ENCODE measurements around the gene CDK5R1.

The CDK5R1 gene

DNA sequence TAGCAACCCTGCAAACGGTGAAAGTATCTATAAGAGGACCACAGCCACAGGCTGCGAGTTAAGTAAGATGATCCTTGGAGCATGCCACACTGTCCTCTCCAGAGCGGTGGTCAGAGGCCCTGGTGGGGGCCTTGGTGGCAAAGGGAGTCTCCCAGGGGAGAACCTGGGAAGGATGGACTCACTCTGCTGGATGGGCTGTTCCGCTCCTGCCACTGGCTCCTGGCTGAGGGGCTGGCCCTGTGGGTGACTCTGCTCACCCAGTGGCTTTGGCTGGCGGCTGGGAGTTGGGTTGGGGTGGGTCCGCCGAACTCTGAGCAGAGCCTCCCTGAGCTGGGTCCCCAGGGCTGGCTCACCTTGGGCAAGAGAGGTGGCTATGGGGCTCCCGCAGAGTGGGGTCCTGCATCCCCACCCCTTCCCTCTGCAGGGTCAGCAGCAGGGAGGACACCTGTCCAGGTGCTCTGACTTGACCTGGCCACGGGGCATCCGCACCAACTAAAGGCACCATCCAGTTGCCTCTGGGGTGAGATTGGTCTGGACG is 7.3 kb downstream of the CDK5R1 start:
- DNase-seq: no peak

DNA sequence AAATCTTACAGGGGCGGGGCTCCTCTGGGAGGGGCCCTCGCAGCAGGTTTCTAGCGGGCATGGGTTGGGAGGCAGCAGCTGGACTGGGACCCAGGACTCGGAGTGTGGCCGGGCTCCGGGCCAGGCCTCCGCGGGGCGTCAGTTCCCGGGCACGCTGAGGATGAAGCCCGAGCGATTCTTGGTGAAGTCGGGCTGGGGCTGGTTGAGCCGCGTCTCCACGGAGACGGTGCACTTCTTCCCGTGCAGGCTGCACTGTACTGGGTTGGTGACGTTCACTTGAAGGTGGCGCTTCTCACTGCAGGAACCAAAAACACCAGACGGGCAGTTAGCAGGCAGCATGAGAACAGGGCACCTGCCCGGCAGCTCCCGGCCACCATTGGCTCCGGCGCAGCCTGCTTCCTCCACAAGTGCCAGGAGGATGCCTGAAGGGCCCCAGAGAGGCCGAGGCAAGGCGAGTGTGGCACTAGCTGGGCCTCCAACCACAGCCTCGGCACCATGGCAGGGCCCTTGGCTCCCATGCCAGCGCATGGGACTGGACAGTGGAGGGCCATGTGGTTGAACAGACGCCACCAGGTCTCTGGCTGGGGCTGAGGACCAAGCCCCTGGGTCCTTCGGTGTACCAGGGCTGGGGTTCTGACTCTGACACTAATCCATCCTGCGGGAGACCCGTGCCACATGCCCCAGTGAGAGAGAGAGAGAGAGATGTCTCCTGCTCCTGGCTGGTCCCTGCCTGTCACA is 8.0 kb downstream of the CDK5R1 start:
- DNase-seq: no peak

DNA sequence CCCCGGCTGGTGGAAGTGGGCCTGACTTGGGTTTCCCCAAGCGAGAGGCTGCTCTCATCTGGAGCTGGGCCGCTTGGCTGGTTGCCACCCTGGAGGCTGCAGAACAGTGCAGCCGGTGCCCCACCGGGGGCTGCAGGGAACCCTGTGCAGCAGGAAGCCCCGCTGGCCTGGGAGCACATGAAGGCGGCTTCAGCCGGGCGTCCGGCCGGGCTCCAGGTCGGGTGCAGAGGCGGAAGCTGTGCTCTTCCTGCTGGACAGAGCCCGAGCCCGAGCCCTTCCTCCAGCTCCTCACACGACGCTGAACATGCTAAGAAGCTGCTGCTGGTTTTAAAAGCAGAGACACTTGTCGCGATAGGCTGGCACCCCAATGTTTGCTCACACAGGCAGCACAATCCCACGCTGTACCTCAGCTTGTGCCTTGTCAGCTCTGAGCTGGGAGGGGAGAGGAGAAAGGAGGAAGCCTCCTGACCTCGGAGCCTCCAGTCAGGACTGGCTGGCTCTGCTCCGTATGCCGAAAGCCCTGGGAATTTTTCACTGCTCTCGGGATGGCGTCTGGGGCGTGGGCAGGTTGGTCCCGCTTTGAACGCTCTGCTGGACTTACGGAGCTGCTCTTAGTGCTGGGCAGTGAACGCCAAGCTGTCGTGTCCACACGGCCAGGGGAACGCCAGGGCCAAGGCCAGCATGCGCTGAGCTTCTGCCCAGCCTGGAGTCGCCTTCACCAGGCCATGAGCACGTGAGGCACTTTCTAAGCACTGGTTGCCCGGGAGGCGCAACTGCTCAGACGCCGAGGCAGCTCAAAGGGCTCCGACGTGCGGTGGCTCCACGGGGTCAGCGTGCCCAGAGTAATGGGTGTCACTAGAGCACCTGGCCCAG is 8.8 kb downstream of the CDK5R1 start:
- no peak for DNase-seq

GRCh38 chr17:32496395-32497073 is 9.7 kb downstream of the CDK5R1 start:
- no peak for DNase-seq

- DNase-seq: no peak
These were observed 10.8 kb downstream of the CDK5R1 start for GRCh38 chr17:32497431-32498205.

GRCh38 chr17:32498391-32498790 is 11.6 kb downstream of the CDK5R1 start:
- DNase-seq: no peak

GRCh38 chr17:32502013-32502412 is 15.2 kb downstream of the CDK5R1 start:
- DNase-seq: no peak

DNA sequence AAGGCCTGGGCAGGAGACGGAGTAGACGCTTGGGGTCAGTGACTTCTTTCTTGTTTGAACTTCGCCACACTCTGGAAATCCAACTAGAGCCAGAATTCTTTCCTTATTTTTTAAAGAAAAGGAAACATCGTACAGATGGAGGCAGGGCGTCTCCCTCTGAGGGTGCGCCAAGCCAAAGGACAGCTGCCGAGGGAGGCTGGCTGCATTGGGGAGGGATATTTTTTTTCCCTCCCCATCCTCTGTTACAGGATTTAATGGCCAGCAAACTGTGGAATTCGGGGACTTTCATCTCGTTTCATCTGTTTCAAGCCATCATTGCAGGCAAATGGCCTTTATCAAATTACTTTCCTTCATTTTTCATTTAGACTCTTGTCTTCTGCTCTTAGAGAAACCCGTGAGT is 15.9 kb downstream of the CDK5R1 start:
- DNase-seq: no peak

- DNase-seq: no peak
These were observed 16.7 kb downstream of the CDK5R1 start for GRCh38 chr17:32503251-32504165.

DNA sequence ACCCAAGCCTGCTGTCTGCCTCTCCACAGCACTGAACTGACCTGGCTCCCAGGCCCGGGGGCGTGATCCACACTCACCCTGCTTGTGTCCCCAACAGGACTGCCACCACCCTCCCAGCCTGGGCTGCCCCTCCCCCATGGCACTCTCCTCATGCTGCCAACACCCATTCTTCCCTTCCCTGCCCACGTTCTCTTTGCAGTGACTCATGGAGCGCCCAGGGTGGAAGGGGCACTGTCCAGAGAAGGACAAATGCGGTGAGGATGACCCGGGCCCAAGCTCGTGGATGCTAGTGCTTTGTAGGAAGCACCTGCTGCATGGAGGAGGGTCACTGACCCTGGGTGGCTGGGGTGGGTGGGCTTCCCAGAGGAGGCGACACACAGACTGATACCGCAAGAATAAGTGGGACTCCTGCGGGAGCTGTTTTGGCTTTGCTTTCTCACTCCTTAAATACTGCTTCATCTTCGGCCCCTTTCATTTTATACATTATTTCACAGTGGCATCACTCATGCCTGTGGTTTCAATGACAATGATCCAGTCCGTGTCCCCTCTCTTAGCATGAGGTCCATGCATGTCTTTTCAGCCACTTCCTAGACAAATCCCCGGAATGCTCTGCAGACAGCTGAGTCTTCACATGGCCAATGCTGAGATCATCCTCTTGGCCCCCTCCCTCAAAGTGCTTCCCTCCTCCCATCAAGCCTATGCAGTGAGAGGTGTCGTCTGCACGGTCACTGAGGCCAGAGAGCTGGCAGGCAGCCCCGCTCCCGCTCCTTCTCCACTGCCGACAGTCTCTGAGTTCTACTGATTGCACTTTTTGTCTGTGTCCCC is 17.6 kb downstream of the CDK5R1 start:
- DNase-seq: no peak

- DNase-seq: no peak
These were observed 22.1 kb downstream of the CDK5R1 start for GRCh38 chr17:32508926-32509325.

DNA sequence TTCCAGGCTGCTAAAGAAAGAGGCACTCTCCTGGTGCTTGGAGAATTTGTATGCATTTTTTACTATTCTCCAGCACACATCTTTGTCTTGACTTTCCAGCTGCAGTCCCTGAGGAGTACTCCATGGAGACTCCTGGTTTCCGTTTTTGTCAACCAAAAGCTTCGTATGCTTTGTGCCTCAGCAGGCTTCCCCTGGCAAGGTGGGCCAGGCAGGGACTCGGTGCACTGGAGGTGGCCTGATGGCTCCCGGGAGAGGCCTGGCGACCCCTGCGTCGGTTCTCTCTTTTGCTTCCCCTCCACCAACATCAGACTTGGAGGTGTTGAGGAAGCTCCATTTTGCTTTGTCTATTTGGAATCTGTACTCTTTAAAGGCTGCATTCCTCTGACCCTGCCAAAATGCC is 23.7 kb downstream of the CDK5R1 start:
- no peak for DNase-seq

GRCh38 chr17:32512328-32512727 is 25.5 kb downstream of the CDK5R1 start:
- DNase-seq: no peak

DNA sequence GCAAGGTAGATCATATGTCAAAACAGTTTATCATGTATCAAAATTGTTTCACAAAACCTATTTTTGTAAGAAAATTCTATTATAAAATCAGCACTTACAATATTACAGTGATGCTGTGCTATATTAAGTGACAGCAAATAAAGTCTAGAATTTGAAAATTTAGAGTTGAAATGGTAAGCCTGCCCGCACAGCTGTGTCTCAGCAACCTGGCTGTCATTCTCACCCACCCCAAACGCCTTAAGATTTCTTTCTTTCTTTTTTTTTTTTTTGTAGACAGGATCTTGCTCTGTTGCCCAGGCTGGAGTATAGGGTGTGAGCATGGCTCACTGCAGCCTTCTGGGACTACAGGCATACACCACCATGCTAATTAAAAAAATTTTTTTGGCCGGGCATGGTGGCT is 26.8 kb downstream of the CDK5R1 start:
- DNase-seq: no peak

DNA sequence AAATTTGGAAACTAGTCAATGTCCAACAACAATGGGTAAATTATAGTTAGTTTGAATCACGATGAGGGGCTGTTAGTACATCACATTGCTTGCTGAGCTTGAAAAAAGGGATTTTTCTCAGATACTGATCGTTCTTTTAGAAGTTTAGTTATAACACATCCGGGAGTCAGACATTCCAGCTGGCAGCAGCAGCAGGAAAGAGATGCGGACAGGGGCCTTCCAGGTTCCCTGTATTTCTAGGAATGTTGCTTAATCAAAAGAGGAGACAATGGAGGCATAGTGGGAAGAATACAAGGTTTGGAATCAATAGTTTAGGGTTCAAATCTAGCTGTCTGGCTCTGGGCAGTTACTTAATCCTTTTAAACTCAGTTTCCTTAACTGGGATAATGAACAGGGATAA is 27.8 kb downstream of the CDK5R1 start:
- DNase-seq: no peak

- DNase-seq: no peak
These were observed 29.0 kb downstream of the CDK5R1 start for GRCh38 chr17:32515677-32516383.

GRCh38 chr17:32516450-32516849 is 29.7 kb downstream of the CDK5R1 start:
- DNase-seq: no peak

DNA sequence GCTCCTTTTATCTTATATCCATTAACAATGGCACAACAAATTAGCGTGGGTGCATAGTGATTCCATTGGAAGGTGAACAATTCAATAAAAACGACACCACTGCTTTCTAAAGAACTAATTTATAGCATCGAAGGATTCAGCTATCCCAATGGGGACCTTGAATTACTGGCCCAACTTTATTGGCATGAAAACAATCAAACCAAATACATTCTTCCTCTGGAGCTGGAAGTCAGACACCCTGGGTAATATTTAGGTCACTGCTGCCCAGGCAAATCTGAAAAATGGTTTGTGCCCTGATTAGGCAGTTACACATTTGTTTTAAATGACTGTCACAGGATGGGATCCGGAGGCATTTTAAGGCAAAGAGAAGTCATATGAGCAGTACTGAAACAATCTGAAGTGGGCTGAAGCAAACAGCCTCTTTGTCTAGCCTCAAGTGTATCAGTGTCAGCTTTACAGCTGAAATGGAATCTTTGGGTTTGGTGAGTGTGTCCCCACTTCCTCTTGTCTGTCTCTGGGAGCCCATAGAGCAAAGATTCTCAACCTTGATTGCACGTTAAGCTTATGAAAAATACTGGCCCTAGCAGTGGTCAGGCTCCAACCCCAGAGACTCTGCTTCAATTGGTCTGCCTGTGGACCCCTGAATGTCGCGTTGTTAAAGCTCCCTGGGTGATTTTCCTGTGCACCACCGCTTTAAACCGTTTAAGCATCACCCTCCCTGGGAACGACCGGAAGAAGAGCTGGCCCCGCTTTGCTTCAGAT is 30.3 kb downstream of the CDK5R1 start:
- DNase-seq: no peak

- no peak for DNase-seq
These were observed 31.2 kb downstream of the CDK5R1 start for GRCh38 chr17:32517982-32518381.

All from effector CD8-positive, alpha-beta T cell (primary cell).